ENCODE measurements around the gene ACP3.

DNA sequence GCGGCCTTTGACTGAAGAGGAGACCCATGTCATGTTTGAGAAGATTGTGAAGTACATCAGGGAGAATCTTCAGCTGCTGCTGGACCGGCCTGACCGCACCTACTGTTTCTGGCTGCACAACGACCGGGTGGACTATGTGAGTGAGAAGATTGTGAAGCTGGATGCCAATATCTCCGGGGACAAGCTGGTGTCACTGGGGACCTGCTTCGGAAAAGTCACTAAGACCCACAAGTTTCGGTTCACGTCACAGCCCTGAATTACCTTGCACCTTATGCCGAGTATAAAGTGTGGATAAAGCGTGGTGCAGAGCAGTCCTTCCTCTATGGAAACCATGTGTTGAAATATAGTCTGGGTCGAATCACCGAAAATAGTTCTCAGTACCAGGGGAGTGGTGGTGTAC lies 84.0 kb downstream of the ACP3 start:
- TF ChIP-seq, protein P1, sequence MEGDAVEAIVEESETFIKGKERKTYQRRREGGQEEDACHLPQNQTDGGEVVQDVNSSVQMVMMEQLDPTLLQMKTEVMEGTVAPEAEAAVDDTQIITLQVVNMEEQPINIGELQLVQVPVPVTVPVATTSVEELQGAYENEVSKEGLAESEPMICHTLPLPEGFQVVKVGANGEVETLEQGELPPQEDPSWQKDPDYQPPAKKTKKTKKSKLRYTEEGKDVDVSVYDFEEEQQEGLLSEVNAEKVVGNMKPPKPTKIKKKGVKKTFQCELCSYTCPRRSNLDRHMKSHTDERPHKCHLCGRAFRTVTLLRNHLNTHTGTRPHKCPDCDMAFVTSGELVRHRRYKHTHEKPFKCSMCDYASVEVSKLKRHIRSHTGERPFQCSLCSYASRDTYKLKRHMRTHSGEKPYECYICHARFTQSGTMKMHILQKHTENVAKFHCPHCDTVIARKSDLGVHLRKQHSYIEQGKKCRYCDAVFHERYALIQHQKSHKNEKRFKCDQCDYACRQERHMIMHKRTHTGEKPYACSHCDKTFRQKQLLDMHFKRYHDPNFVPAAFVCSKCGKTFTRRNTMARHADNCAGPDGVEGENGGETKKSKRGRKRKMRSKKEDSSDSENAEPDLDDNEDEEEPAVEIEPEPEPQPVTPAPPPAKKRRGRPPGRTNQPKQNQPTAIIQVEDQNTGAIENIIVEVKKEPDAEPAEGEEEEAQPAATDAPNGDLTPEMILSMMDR (IDR thresholded peaks at IDR 0.05; ENCODE audit: low read depth, low read length, missing input control), result no peak
- no peak for TF ChIP-seq NR2F2 (IDR thresholded peaks at IDR 0.05)
- no peak for TF ChIP-seq SP1 (IDR thresholded peaks at IDR 0.05)
- TF ChIP-seq, protein P2, sequence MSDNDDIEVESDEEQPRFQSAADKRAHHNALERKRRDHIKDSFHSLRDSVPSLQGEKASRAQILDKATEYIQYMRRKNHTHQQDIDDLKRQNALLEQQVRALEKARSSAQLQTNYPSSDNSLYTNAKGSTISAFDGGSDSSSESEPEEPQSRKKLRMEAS (IDR thresholded peaks at IDR 0.05), result no peak
- TF ChIP-seq EGR1 (IDR thresholded peaks at IDR 0.05; ENCODE audit: low read depth in 2 of 2), result no peak
- TF ChIP-seq YY1 (IDR thresholded peaks at IDR 0.05), result no peak
- TF ChIP-seq TAF1 (conservative IDR thresholded peaks at IDR 0.05), result no peak
- TF ChIP-seq RAD21 (IDR thresholded peaks at IDR 0.05), result no peak
- TF ChIP-seq FOXA2 (IDR thresholded peaks at IDR 0.05), result no peak
